GM21360 (cell line): ENCODE data around the gene NUP188.

Experiments
- ATAC-seq: cut with Tn5 transposase; IDR thresholded peaks from one replicate; pipeline ENCODE4 v1.9.1; 2021; ENCODE audit warnings: mild to moderate bottlenecking, moderate library complexity; ENCODE audit not compliant: unreplicated experiment

Gene NUP188

GRCh38 chr9:129026442-129027223 lies 79.1 kb downstream of the NUP188 start:
- no peak for ATAC-seq

DNA sequence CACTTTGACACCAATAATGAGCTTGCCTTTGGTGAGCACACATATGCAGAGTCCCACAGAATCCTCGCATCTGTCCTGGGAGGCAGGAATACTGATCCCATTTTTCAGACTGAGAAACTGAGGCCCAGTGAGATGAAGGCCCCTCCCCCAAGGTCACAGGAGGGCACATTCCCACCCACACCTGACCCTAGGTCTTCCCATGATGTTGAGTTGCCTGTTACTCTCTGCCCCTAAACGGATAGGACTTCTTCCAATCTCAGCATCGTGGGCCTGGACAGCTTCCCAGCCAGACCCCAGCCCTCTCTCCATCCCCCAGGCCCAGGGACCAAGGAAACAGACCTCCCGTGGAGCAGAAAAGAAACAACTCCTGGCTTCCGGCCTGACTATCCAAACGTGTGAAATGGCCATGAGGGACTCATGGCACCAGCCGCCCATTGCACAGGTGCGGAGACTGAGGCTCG lies 79.8 kb downstream of the NUP188 start:
- no peak for ATAC-seq

GRCh38 chr9:129027685-129028191 lies 80.2 kb downstream of the NUP188 start:
- peak; percentile 41 for ATAC-seq

DNA sequence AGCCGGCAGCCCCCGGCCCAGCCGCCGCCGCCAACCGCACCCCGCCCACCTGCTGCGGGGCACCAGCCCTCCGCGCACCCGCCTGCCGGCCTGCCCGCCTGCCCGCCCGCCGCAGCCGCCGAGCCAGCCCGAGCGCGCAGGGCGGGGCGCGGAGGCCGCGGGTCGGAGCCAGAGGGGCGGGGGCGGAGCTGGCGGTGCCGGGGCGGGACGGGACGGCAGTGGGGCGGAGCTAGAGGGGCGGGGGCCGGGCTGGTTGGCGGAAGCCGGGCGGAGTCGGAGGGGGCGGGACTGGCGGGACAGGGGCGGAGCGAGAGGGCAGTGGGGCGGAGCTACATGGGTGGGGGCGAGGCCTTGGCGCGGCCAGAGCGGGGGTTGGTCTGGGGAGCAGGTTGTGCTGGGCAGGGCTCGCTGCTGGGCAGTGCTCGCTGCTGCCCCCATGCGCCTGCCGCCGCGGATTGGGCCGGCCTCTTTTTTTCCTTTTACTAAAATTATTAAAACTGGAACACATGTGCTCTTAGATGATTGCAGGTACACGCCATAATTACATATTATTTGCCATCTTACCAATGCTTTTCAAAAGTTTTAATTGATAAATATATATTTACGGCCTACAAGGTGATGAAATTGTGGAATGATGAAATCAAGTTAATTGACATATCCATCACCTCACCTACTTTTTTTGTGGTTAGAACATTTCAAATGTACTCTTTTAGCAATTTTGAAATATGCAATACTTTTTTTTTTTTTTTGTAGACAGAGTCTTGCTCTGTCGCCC lies 80.9 kb downstream of the NUP188 start, which contains the start of gene SH3GLB2:
SH3GLB2 (minus strand) TSS at position 140 of the 775 bp plus-strand sequence. CDS start 177 bp downstream, outside the sequence.
- ATAC-seq: peak; percentile 77

GRCh38 chr9:129030191-129030590 lies 82.7 kb downstream of the NUP188 start:
- ATAC-seq: no peak

DNA sequence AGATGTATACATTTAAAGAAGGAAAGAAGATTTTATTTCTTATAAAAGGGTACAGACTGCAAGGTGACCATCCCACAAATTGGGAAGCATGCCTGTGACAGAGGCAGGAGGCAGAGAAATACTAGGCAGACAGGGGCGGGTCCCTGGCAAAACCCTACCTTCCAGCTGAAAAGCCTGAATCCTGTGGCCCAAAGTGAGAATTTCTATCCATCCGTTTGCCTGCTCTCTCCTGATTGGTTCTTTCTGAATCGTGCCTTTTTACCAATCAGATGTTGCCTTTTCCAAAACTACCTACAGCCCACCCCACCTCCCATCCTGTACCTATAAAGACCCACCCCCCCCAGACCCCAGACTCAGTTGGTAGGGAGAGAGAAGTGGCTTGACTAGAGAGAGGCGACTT lies 84.0 kb downstream of the NUP188 start:
- ATAC-seq: no peak

GRCh38 chr9:129032541-129033159 lies 85.2 kb downstream of the NUP188 start:
- ATAC-seq: no peak

DNA sequence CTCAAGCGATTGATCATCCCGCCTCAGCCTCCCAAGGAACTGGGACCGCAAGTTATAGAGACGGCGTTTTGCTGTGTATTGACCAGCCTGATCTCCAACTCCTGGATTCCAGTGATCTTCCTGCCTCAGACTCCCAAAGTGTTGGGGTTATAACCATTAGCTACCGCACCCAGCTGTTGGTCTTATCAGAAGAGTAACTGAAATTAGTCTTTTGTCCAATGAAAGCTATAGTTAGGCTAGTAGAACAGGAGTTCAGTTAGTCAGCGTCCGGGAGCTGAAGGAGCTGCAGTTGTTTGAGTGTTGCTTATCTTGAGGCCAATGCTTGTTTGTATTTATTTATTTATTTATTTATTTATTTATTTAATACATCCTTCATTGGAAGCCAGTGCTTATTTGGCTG lies 85.7 kb downstream of the NUP188 start:
- ATAC-seq: no peak

- peak; percentile 8 for ATAC-seq
Observed at GRCh38 chr9:129035838-129036237, 88.3 kb downstream of the NUP188 start.

GRCh38 chr9:129036241-129036922 lies 88.9 kb downstream of the NUP188 start, which contains the start of gene MIGA2:
Gene MIGA2, plus strand, starts transcription at chr9:129036626. Its CDS starts 3,969 bp downstream, at chr9:129040595.
- peak; percentile 93 for ATAC-seq

GRCh38 chr9:129036923-129037766 lies 89.6 kb downstream of the NUP188 start:
- no peak for ATAC-seq

DNA sequence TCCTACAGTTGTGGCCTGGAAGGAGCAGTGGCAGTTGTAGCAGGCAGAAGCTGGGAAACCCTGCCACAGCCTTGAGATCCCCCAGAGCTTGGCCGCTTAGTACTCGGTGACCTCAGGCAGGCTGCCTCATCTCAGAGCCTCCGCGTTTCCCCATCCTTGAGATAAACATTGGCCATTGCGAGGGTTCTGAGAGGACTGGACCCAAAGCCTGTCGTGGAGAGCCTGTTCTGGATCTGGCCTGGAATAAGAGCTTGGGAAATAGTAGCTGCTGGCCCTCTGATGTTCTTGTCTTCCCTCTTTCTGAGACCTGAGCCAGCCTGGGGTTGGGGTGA lies 90.2 kb downstream of the NUP188 start:
- ATAC-seq: no peak

GRCh38 chr9:129038109-129038852 lies 90.8 kb downstream of the NUP188 start:
- no peak for ATAC-seq

DNA sequence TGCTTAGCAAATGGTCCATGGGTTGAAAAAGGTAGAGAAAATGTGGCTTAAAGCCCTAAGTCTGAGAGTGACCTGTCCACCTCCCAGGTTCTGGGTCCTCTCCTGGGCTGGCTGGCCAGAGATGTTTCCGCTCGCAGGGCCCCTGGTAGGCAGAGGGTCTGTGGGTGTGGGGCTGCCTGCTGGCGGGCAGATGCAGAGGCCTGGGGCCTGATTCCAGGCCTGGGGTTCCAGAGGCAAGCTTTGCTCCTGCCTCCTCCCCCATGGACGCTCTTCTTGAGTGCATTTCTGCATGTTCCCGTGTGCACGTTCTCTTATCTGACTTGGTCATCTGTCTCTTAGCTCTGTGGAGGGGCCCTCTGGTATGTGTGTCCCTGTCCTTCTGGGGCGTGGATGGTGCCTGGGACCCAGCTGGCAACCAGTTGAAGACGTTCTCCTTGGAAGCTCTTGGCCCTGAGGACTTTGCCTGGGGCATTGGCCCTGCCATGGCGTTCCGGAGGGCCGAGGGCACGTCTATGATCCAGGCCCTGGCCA lies 92.7 kb downstream of the NUP188 start:
- ATAC-seq: no peak

GRCh38 chr9:129042016-129042415 lies 94.5 kb downstream of the NUP188 start:
- ATAC-seq: no peak

- ATAC-seq: no peak
Observed at GRCh38 chr9:129052592-129052991, 105.1 kb downstream of the NUP188 start.

GRCh38 chr9:129053020-129053419 lies 105.5 kb downstream of the NUP188 start:
- ATAC-seq: no peak

- ATAC-seq: no peak
Observed at GRCh38 chr9:129054163-129054851, 106.8 kb downstream of the NUP188 start.
